ENCODE measurements around the gene FRMD1.

Gene FRMD1

GRCh38 chr6:168043193-168043847, 35.7 kb downstream of the FRMD1 start:
- peaks cover 6% of the 10 kb centered on the region for H3K4me1 ChIP-seq (ENCODE audit: insufficient read depth, insufficient read length)
- H3K4me3 ChIP-seq (ENCODE audit: insufficient read length, low read depth): no peak overlapping the region
- no peak for DNase-seq (ENCODE audit: low read depth, low spot score)
- no peaks in the 10 kb centered on the region for H3K27me3 ChIP-seq (ENCODE audit: insufficient read depth, insufficient read length)
- no peaks in the 10 kb centered on the region for H3K36me3 ChIP-seq (ENCODE audit: insufficient read depth, insufficient read length, low read length)
- TF ChIP-seq SUZ12 (IDR thresholded peaks at IDR 0.05; ENCODE audit: extremely low read depth, insufficient read depth, insufficient read length) (no peak), YY1 (IDR thresholded peaks at IDR 0.05; ENCODE audit: insufficient read depth, insufficient read length) (no peak), ZNF274 (IDR thresholded peaks at IDR 0.05; ENCODE audit: low read depth, low read length) (no peak)
- H3K9me3 ChIP-seq (ENCODE audit: insufficient read depth, low read length): peaks cover 31% of the 10 kb centered on the region
- H3K9ac ChIP-seq (ENCODE audit: insufficient read length, low read depth): no peak overlapping the region

- Histone ChIP-seq H3K4me1 (ENCODE audit: insufficient read depth, insufficient read length) (peaks cover 6% of the 10 kb centered on the region), H3K9me3 (ENCODE audit: insufficient read depth, low read length) (peaks cover 31% of the 10 kb centered on the region), H3K9ac (ENCODE audit: insufficient read length, low read depth) (no peak overlapping the region), H3K27me3 (ENCODE audit: insufficient read depth, insufficient read length) (no peaks in the 10 kb centered on the region), H3K4me3 (ENCODE audit: insufficient read length, low read depth) (no peak overlapping the region), H3K36me3 (ENCODE audit: insufficient read depth, insufficient read length, low read length) (no peaks in the 10 kb centered on the region)
- TF ChIP-seq ZNF274 (IDR thresholded peaks at IDR 0.05; ENCODE audit: low read depth, low read length): no peak
- no peak for TF ChIP-seq SUZ12 (IDR thresholded peaks at IDR 0.05; ENCODE audit: extremely low read depth, insufficient read depth, insufficient read length)
- no peak for TF ChIP-seq YY1 (IDR thresholded peaks at IDR 0.05; ENCODE audit: insufficient read depth, insufficient read length)
- DNase-seq (ENCODE audit: low read depth, low spot score): no peak
Observed at GRCh38 chr6:168042426-168043192, 36.4 kb downstream of the FRMD1 start.

GRCh38 chr6:168041928-168042327, 37.1 kb downstream of the FRMD1 start:
- Histone ChIP-seq H3K27me3 (ENCODE audit: insufficient read depth, insufficient read length) (no peaks in the 10 kb centered on the region), H3K4me3 (ENCODE audit: insufficient read length, low read depth) (no peak overlapping the region), H3K4me1 (ENCODE audit: insufficient read depth, insufficient read length) (peaks cover 6% of the 10 kb centered on the region), H3K9me3 (ENCODE audit: insufficient read depth, low read length) (peaks cover 31% of the 10 kb centered on the region), H3K9ac (ENCODE audit: insufficient read length, low read depth) (no peak overlapping the region), H3K36me3 (ENCODE audit: insufficient read depth, insufficient read length, low read length) (no peaks in the 10 kb centered on the region)
- TF ChIP-seq SUZ12 (IDR thresholded peaks at IDR 0.05; ENCODE audit: extremely low read depth, insufficient read depth, insufficient read length): no peak
- TF ChIP-seq ZNF274 (IDR thresholded peaks at IDR 0.05; ENCODE audit: low read depth, low read length): no peak
- TF ChIP-seq YY1 (IDR thresholded peaks at IDR 0.05; ENCODE audit: insufficient read depth, insufficient read length): no peak
- no peak for DNase-seq (ENCODE audit: low read depth, low spot score)

- Histone ChIP-seq H3K4me1 (ENCODE audit: insufficient read depth, insufficient read length) (peaks cover 3% of the 10 kb centered on the region), H3K27me3 (ENCODE audit: insufficient read depth, insufficient read length) (no peaks in the 10 kb centered on the region), H3K36me3 (ENCODE audit: insufficient read depth, insufficient read length, low read length) (no peaks in the 10 kb centered on the region), H3K9me3 (ENCODE audit: insufficient read depth, low read length) (peaks cover 31% of the 10 kb centered on the region), H3K9ac (ENCODE audit: insufficient read length, low read depth) (no peak overlapping the region), H3K4me3 (ENCODE audit: insufficient read length, low read depth) (no peak overlapping the region)
- no peak for DNase-seq (ENCODE audit: low read depth, low spot score)
- TF ChIP-seq SUZ12 (IDR thresholded peaks at IDR 0.05; ENCODE audit: extremely low read depth, insufficient read depth, insufficient read length) (no peak), YY1 (IDR thresholded peaks at IDR 0.05; ENCODE audit: insufficient read depth, insufficient read length) (no peak), ZNF274 (IDR thresholded peaks at IDR 0.05; ENCODE audit: low read depth, low read length) (no peak)
Observed at GRCh38 chr6:168040856-168041496, 38.0 kb downstream of the FRMD1 start.

- TF ChIP-seq SUZ12 (IDR thresholded peaks at IDR 0.05; ENCODE audit: extremely low read depth, insufficient read depth, insufficient read length): no peak
- no peak for TF ChIP-seq YY1 (IDR thresholded peaks at IDR 0.05; ENCODE audit: insufficient read depth, insufficient read length)
- TF ChIP-seq ZNF274 (IDR thresholded peaks at IDR 0.05; ENCODE audit: low read depth, low read length): no peak
- Histone ChIP-seq H3K36me3 (ENCODE audit: insufficient read depth, insufficient read length, low read length) (no peaks in the 10 kb centered on the region), H3K4me1 (ENCODE audit: insufficient read depth, insufficient read length) (peaks cover 2% of the 10 kb centered on the region), H3K4me3 (ENCODE audit: insufficient read length, low read depth) (no peak overlapping the region), H3K9ac (ENCODE audit: insufficient read length, low read depth) (no peak overlapping the region), H3K27me3 (ENCODE audit: insufficient read depth, insufficient read length) (no peaks in the 10 kb centered on the region), H3K9me3 (ENCODE audit: insufficient read depth, low read length) (peaks cover 31% of the 10 kb centered on the region)
- DNase-seq (ENCODE audit: low read depth, low spot score): no peak
Observed at GRCh38 chr6:168039849-168040248, 39.2 kb downstream of the FRMD1 start.

- Histone ChIP-seq H3K27me3 (ENCODE audit: insufficient read depth, insufficient read length) (no peaks in the 10 kb centered on the region), H3K4me1 (ENCODE audit: insufficient read depth, insufficient read length) (peaks cover 2% of the 10 kb centered on the region), H3K9me3 (ENCODE audit: insufficient read depth, low read length) (peaks cover 31% of the 10 kb centered on the region), H3K4me3 (ENCODE audit: insufficient read length, low read depth) (no peak overlapping the region), H3K9ac (ENCODE audit: insufficient read length, low read depth) (no peak overlapping the region), H3K36me3 (ENCODE audit: insufficient read depth, insufficient read length, low read length) (no peaks in the 10 kb centered on the region)
- no peak for TF ChIP-seq SUZ12 (IDR thresholded peaks at IDR 0.05; ENCODE audit: extremely low read depth, insufficient read depth, insufficient read length)
- TF ChIP-seq ZNF274 (IDR thresholded peaks at IDR 0.05; ENCODE audit: low read depth, low read length): no peak
- TF ChIP-seq YY1 (IDR thresholded peaks at IDR 0.05; ENCODE audit: insufficient read depth, insufficient read length): no peak
- DNase-seq (ENCODE audit: low read depth, low spot score): no peak
Observed at GRCh38 chr6:168039301-168039700, 39.7 kb downstream of the FRMD1 start.

Data from NT2/D1 (cell line).